UCSD-AML1 (cell line): ENCODE measurements around the gene CENPM.

Experiments
- DNase-seq: peaks from one replicate; lab custom pipeline; 2025; ENCODE audit not compliant: unreplicated experiment; lab: John Stamatoyannopoulos, UW

CENPM gene

GRCh38 chr22:41900652-41901312, 46.2 kb downstream of the CENPM start:
- no peak for DNase-seq

- no peak for DNase-seq
Measured at GRCh38 chr22:41899992-41900651, 46.8 kb downstream of the CENPM start.

GRCh38 chr22:41899110-41899509, 47.8 kb downstream of the CENPM start:
- no peak for DNase-seq

GRCh38 chr22:41898645-41899044, 48.3 kb downstream of the CENPM start:
- no peak for DNase-seq

GRCh38 chr22:41893591-41894375, 53.2 kb downstream of the CENPM start:
- no peak for DNase-seq

GRCh38 chr22:41892721-41893120, 54.2 kb downstream of the CENPM start:
- DNase-seq: no peak

- no peak for DNase-seq
Measured at GRCh38 chr22:41891407-41891806, 55.5 kb downstream of the CENPM start.
